CD4-positive, alpha-beta memory T cell (primary cell): ENCODE measurements around the gene ZDHHC14. TPM values are rescaled to one million over a fixed set of nuclear protein-coding genes. Genes with fewer than 3 reads are reported as not detected.

Source experiments
- CTCF ChIA-PET: fragments of 350-600 bp; sonication (Branson Sonifier 250); formaldehyde crosslinking; loops from one replicate; lab custom pipeline; 2021; ENCODE audit warnings: inconsistent platforms; ENCODE audit not compliant: partially characterized antibody; lab: Charles Lee
- POLR2A ChIA-PET: fragments of 350-600 bp; sonication (Branson Sonifier 250); formaldehyde crosslinking; loops from one replicate; lab custom pipeline; 2021; ENCODE audit not compliant: partially characterized antibody; lab: Charles Lee
- DNase-seq, 5 donors: peaks; one replicate each; pipeline versions ENCODE4 v3.0.0 to v3.0.0-alpha.2; 2020 to 2022; ENCODE audit warnings: mixed read lengths in 1 of 5
- H3K27ac ChIP-seq: one replicate; pipeline ENCODE4 v1.7.0; 2013; ENCODE audit warnings: low read depth, low read length
- H3K27me3 ChIP-seq: 2 replicates; pipeline ENCODE4 v1.7.0; 2013; ENCODE audit warnings: mild to moderate bottlenecking, low read length, moderate library complexity; ENCODE audit not compliant: insufficient read depth
- H3K36me3 ChIP-seq: 2 replicates; pipeline ENCODE4 v1.7.0; 2013; ENCODE audit warnings: mild to moderate bottlenecking, low read length, moderate library complexity; ENCODE audit not compliant: insufficient read depth
- H3K4me1 ChIP-seq: 2 replicates; pipeline ENCODE4 v1.7.0; 2013; ENCODE audit warnings: mild to moderate bottlenecking, low read length, moderate library complexity; ENCODE audit not compliant: insufficient read depth
- H3K4me3 ChIP-seq, 2 donors: one replicate each; pipeline ENCODE4 v1.7.0; 2013; ENCODE audit warnings: low read length in 2 of 2, mild to moderate bottlenecking in 1 of 2
- H3K9me3 ChIP-seq, 2 donors: one replicate each; pipeline ENCODE4 v1.7.0; 2013; ENCODE audit warnings: low read length in 2 of 2, control low read depth in 1 of 2; ENCODE audit not compliant: control insufficient read depth in 1 of 2
- H3K27ac Mint-ChIP-seq, 7 donors: one replicate each; pipeline ENCODE4 v1.8.0; 2020 to 2021; ENCODE audit warnings: mixed read lengths in 7 of 7, mild to moderate bottlenecking in 6 of 7, inconsistent platforms in 3 of 7, moderate library complexity in 3 of 7
- H3K27me3 Mint-ChIP-seq, 2 donors: one replicate each; pipeline ENCODE4 v1.8.0; 2020 to 2021; ENCODE audit warnings: mixed read lengths in 2 of 2
- H3K36me3 Mint-ChIP-seq, 2 donors: one replicate each; pipeline ENCODE4 v1.8.0; 2020 to 2021; ENCODE audit warnings: mixed read lengths in 2 of 2, inconsistent platforms in 1 of 2, mild to moderate bottlenecking in 1 of 2
- H3K4me1 Mint-ChIP-seq, 4 donors: one replicate each; pipeline ENCODE4 v1.8.0; 2020 to 2021; ENCODE audit warnings: mixed read lengths in 4 of 4, mild to moderate bottlenecking in 1 of 4
- H3K4me3 Mint-ChIP-seq, 8 donors: one replicate each; pipeline ENCODE4 v1.8.0; 2020 to 2021; ENCODE audit warnings: mixed read lengths in 8 of 8, mild to moderate bottlenecking in 7 of 8, moderate library complexity in 6 of 8, inconsistent platforms in 3 of 8
- H3K9me3 Mint-ChIP-seq, 8 donors: one replicate each; pipeline ENCODE4 v1.8.0; 2020 to 2021; ENCODE audit warnings: mixed read lengths in 8 of 8, mild to moderate bottlenecking in 5 of 8, inconsistent platforms in 3 of 8, moderate library complexity in 1 of 8
- intact Hi-C: fragments of 100-400 bp; cut with micrococcal nuclease; formaldehyde crosslinking; loops from one replicate; pipeline ENCODE4 v1.15.1; 2023
- polyA plus RNA-seq, 2 donors: library from polyadenylated mRNA; unstranded; fragments of 300-500 nt; fragmentation: Illumina TruSeq; gene quantifications; one replicate each; pipeline ENCODE4 v1.2.3, GENCODE V29; 2021
- total RNA-seq, 2 experiments: library from RNA; stranded (reverse); gene quantifications; one replicate each; pipeline ENCODE4 v1.2.3, GENCODE V29; 2021

Gene ZDHHC14
- total and polyA plus RNA-seq, 4 experiments from 2014 or later: 1.5 to 1.9 (median 1.7) TPM

- H3K27me3 Mint-ChIP-seq: peaks cover 26 to 30% of the 10 kb centered on the region in 2 donors
- no peaks in the 10 kb centered on the region for H3K36me3 Mint-ChIP-seq
- peaks cover 0 to 1% (median 0%) of the 10 kb centered on the region in 8 donors for H3K9me3 Mint-ChIP-seq
- Histone ChIP-seq H3K9me3 (no peaks in the 10 kb centered on the region), H3K36me3 (no peaks in the 10 kb centered on the region), H3K27me3 (no peaks in the 10 kb centered on the region), H3K4me3 (no peak overlapping the region), H3K4me1 (no peaks in the 10 kb centered on the region), H3K27ac (no peak overlapping the region)
- H3K4me1 Mint-ChIP-seq: peaks cover 0 to 1% (median 0%) of the 10 kb centered on the region in 4 donors
- ChIA-PET CTCF (interaction anchor here (1.1 kb wide), 1 partner anchor 257 kb away, joined by 4 read pairs; no protein-coding TSS in a partner anchor), POLR2A (no interaction called here)
- no peak overlapping the region for H3K4me3 Mint-ChIP-seq
- DNase-seq: no peak
- intact Hi-C loops: no loop called here
- no peak overlapping the region for H3K27ac Mint-ChIP-seq
Measured at GRCh38 chr6:157339432-157339831, 41.6 kb upstream of the ZDHHC14 start.

- no peak overlapping the region for H3K4me3 ChIP-seq
- Mint-ChIP-seq H3K27ac (no peak overlapping the region), H3K27me3 (peaks cover 21 to 33% of the 10 kb centered on the region in 2 donors), H3K9me3 (peaks cover 0 to 3% (median 0%) of the 10 kb centered on the region in 8 donors), H3K4me3 (no peak overlapping the region), H3K36me3 (no peaks in the 10 kb centered on the region), H3K4me1 (no peaks in the 10 kb centered on the region)
- no peaks in the 10 kb centered on the region for H3K9me3 ChIP-seq
- H3K36me3 ChIP-seq: no peaks in the 10 kb centered on the region
- no peaks in the 10 kb centered on the region for H3K4me1 ChIP-seq
- POLR2A ChIA-PET: no interaction called here
- intact Hi-C loops: no loop called here
- CTCF ChIA-PET: no interaction called here
- H3K27me3 ChIP-seq: no peaks in the 10 kb centered on the region
- H3K27ac ChIP-seq: no peak overlapping the region
- DNase-seq: no peak
Measured at GRCh38 chr6:157343732-157344131, 37.3 kb upstream of the ZDHHC14 start.

GRCh38 chr6:157346373-157346772 is 34.6 kb upstream of the ZDHHC14 start:
- no peaks in the 10 kb centered on the region for H3K36me3 Mint-ChIP-seq
- intact Hi-C loops: no loop called here
- no peak overlapping the region for H3K4me3 Mint-ChIP-seq
- CTCF ChIA-PET: no interaction called here
- DNase-seq: no peak
- H3K27me3 Mint-ChIP-seq: peaks cover 10 to 23% of the 10 kb centered on the region in 2 donors
- Histone ChIP-seq H3K36me3 (no peaks in the 10 kb centered on the region), H3K27me3 (no peaks in the 10 kb centered on the region), H3K27ac (no peak overlapping the region), H3K4me3 (no peak overlapping the region), H3K9me3 (no peaks in the 10 kb centered on the region), H3K4me1 (no peaks in the 10 kb centered on the region)
- H3K4me1 Mint-ChIP-seq: no peaks in the 10 kb centered on the region
- H3K9me3 Mint-ChIP-seq: peaks cover 0 to 3% (median 0%) of the 10 kb centered on the region in 8 donors
- POLR2A ChIA-PET: no interaction called here
- H3K27ac Mint-ChIP-seq: no peak overlapping the region

GRCh38 chr6:157358287-157358686 is 22.7 kb upstream of the ZDHHC14 start:
- H3K4me1 Mint-ChIP-seq: no peaks in the 10 kb centered on the region
- CTCF ChIA-PET: no interaction called here
- POLR2A ChIA-PET: no interaction called here

DNA sequence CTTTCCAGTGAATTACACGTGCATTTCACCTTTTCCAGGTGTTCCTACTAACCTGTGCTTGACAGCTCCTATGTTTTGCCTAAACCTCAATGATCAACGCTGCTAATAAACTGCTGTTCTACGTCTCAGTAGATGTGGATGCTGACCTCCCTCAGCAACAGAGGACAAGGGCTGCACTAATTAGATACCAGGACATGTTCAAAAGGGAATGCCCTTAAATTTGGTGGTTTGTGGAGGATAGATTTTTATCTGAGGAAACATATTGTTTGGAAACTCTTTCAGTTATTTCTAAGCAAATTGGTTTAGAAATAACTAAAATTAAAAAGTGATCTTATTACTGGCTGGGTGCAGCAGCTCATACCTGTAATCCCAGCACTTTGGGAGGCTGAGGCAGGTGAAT is 19.1 kb upstream of the ZDHHC14 start:
- no peak for DNase-seq
- Histone ChIP-seq H3K4me1 (no peaks in the 10 kb centered on the region), H3K9me3 (no peaks in the 10 kb centered on the region), H3K27ac (no peak overlapping the region), H3K27me3 (no peaks in the 10 kb centered on the region), H3K4me3 (no peak overlapping the region), H3K36me3 (no peaks in the 10 kb centered on the region)
- CTCF ChIA-PET: interaction anchor here (0.6 to 1.1 kb wide), 2 partner anchors 235 to 465 kb away, joined by 3 to 4 read pairs; no protein-coding TSS in a partner anchor
- no peaks in the 10 kb centered on the region for H3K9me3 Mint-ChIP-seq
- H3K4me3 Mint-ChIP-seq: no peak overlapping the region
- H3K36me3 Mint-ChIP-seq: no peaks in the 10 kb centered on the region
- H3K27ac Mint-ChIP-seq: no peak overlapping the region
- no peaks in the 10 kb centered on the region for H3K4me1 Mint-ChIP-seq
- intact Hi-C loops: no loop called here
- POLR2A ChIA-PET: interaction anchor here (0.7 kb wide), 1 partner anchor 11 kb away, joined by 3 read pairs; no protein-coding TSS in a partner anchor
- H3K27me3 Mint-ChIP-seq: peaks cover 25 to 28% of the 10 kb centered on the region in 2 donors

More at GRCh38 chr6:157358287-157358686, 22.7 kb upstream of the ZDHHC14 start:
- Mint-ChIP-seq H3K27me3 (peaks cover 24 to 32% of the 10 kb centered on the region in 2 donors), H3K4me3 (no peak overlapping the region), H3K27ac (no peak overlapping the region), H3K36me3 (no peaks in the 10 kb centered on the region), H3K9me3 (no peaks in the 10 kb centered on the region)
- H3K27me3 ChIP-seq: no peaks in the 10 kb centered on the region
- H3K9me3 ChIP-seq: no peaks in the 10 kb centered on the region
- H3K4me1 ChIP-seq: no peaks in the 10 kb centered on the region
- intact Hi-C loops: no loop called here
- no peak overlapping the region for H3K27ac ChIP-seq
- no peaks in the 10 kb centered on the region for H3K36me3 ChIP-seq
- H3K4me3 ChIP-seq: no peak overlapping the region
- DNase-seq: no peak

DNA sequence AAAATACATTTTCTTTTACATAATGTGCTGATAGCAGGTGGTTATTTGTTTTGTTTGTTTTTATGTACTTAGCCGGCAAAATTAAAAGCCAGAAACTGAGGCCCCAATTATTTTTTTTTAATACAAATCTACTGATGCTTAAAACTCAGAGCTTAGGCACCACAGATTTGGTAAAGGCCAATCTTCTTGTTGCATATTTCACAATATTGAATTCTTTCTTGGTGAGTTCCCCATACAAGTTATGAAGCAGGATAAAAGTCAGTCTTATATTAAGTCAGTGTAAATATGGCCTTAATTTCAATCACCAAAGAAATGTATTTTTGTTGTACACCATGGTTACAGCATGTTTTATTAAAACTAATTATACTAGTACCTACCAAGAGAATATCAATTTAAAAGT is 16.3 kb upstream of the ZDHHC14 start:
- H3K9me3 Mint-ChIP-seq: no peaks in the 10 kb centered on the region
- H3K4me3 Mint-ChIP-seq: no peak overlapping the region
- Histone ChIP-seq H3K4me3 (no peak overlapping the region), H3K36me3 (no peaks in the 10 kb centered on the region), H3K9me3 (no peaks in the 10 kb centered on the region), H3K4me1 (peaks cover 7% of the 10 kb centered on the region), H3K27ac (no peak overlapping the region), H3K27me3 (no peaks in the 10 kb centered on the region)
- CTCF ChIA-PET: interaction anchor here (1.4 kb wide), 1 partner anchor 28 kb away, joined by 3 read pairs; no protein-coding TSS in a partner anchor
- peaks cover 5 to 15% (median 8%) of the 10 kb centered on the region in 4 donors for H3K4me1 Mint-ChIP-seq
- POLR2A ChIA-PET: no interaction called here
- no peak for DNase-seq
- no peak overlapping the region for H3K27ac Mint-ChIP-seq
- intact Hi-C loops: no loop called here
- H3K36me3 Mint-ChIP-seq: no peaks in the 10 kb centered on the region
- peaks cover 24 to 32% of the 10 kb centered on the region in 2 donors for H3K27me3 Mint-ChIP-seq

GRCh38 chr6:157366648-157367047 is 14.3 kb upstream of the ZDHHC14 start:
- H3K27me3 Mint-ChIP-seq: peaks cover 25 to 27% of the 10 kb centered on the region in 2 donors
- Histone ChIP-seq H3K4me3 (no peak overlapping the region), H3K27ac (no peak overlapping the region), H3K4me1 (peaks cover 13% of the 10 kb centered on the region), H3K36me3 (no peaks in the 10 kb centered on the region), H3K27me3 (peaks cover 1% of the 10 kb centered on the region), H3K9me3 (no peaks in the 10 kb centered on the region)
- no peak for DNase-seq
- no peaks in the 10 kb centered on the region for H3K36me3 Mint-ChIP-seq
- intact Hi-C loops: no loop called here
- POLR2A ChIA-PET: interaction anchor here (1.1 kb wide), 1 partner anchor 14 kb away, joined by 3 read pairs; the partner anchor contains the start of gene ZDHHC14
- CTCF ChIA-PET: no interaction called here
- H3K9me3 Mint-ChIP-seq: no peaks in the 10 kb centered on the region
- no peak overlapping the region for H3K27ac Mint-ChIP-seq
- H3K4me1 Mint-ChIP-seq: peaks cover 9 to 20% (median 12%) of the 10 kb centered on the region in 4 donors
- no peak overlapping the region for H3K4me3 Mint-ChIP-seq
